Measurements from ENCODE around the gene LEP. TPM values are rescaled to one million over a fixed set of nuclear protein-coding genes. Genes with fewer than 3 reads are reported as not detected.
"Not testable (repeated sequence)": the region's sequence is repeated elsewhere in the genome, so short reads cannot be mapped to it uniquely, and the experiment has no call there.

The LEP gene
- polyA plus RNA-seq, 12 donors: 0.04 to 0.88 (median 0.10) TPM; not detected in 6

DNA sequence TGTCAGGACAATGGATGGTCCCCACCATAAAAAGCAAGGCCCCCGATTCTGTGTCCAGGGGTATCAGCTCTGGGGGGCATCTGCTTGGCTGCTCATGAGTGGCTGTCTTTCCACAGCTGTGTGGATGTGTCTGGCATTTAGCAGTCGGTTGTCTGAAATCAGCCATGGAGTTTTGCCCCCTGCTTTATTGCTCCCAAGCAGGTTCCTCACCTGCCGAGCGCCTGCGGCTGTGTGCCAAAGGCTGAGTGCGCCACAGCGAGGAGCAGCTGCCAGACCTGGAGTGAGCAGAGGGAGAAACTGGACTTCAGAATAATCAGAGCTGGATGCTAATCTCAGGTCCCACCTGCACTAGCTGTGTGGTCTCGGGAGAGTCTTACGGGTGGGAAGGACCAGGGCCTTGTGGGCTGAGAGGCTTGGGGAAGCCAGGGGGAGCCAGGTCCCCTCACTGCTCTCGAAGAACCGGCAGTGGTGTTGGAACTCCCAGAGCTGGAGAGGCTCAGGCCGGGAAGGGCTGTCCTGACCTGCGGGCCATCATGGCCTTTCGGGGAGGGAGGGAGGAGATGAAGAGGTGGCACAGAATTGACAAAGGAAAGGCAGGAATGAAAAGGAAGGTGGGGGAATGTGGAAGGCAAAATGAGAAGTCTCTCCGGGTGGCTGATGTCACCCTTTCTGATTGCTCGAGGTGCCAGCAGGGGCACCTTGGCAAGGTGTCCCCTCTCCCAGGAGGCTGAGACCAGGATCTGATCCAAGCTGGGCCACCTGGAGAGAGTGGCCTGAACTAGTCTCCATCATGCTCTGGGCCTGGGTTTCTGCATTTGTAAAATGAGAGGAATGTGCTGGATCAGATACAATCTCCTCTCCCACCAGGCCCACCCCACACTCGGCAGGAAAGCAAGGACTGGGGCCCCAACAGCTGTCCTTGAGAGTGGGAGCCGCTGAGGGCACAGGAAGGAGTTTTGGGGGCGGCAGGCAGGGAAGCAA is 30.2 kb upstream of the LEP start:
- no peak for DNase-seq

DNA sequence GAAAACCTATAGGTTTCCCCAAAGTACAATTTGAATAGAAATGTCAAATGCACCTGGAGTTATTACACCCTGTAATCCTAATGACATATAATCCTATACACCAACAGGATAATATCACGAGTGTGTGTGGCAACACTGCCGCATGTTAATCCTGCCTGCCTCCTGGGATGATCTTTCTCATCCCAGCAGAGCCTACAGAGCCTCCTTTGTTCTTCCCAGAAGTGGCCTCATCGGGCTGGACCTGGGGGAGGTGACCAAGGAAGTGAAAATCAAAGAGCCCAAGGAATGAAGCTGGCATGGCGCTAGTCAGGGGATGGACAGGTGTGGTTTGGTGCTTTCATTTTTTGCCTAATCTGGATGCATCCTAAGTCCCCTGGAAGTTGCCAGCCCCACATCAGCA is 29.5 kb upstream of the LEP start:
- DNase-seq: no peak

DNA sequence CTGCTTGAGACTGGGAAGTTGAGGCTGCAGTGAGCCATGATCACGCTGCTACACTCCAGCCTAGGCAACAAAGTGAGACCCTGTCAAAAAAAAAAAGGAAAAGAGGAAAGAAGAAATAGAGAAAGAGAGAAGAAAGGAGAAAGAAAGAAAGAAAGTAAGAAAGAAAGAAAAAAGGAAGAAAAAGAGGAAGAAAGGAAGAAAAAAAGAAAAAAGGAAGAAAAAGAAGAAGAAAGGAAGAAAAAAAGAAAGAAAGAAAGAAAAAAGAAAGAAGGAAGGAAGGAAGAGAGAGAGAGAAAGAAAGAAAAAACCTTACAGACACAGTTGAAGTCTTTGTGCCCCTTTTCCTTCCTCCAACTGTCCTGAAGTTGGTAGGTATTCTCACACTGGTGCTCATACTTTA is 26.6 kb upstream of the LEP start:
- DNase-seq: no peak

DNA sequence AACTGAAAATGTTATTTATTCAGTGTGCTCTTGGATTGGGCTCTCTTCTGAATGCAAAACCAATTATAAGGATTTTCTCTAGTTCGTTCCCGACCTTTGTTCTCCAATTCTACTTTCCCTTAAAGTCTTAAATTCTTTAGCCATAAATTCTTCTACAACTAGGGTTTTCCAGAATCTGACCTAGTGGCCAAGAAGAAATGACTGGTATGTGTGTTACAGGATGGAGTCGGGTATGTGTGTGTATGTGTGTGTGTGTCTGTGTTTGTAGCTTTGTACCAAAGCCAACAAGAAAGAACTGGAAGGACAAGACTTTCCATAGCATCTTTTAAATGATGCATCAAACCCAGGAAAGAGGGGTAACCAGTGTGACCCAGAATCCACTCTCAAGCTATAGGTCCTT is 25.8 kb upstream of the LEP start:
- no peak for DNase-seq

DNA sequence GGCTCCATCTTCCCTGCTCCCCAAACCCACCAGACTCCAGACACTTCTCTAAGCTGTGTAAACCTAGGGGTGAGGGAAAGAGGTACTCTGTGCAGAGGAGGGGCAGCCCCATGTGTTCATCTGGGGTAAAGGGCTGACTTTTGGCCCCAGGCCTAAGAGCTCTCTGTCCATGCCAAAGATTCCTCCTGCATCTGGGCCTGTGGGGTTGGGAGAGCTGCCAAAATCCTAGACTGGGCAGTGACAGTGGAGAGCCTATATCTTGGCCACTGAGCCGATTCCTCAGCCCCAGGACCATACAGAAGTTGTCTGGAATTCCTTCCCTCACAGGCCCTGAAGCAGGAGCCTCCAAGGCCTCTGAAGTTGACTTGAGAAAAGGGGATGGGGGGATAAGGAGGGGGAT is 25.3 kb upstream of the LEP start:
- no peak for DNase-seq

DNA sequence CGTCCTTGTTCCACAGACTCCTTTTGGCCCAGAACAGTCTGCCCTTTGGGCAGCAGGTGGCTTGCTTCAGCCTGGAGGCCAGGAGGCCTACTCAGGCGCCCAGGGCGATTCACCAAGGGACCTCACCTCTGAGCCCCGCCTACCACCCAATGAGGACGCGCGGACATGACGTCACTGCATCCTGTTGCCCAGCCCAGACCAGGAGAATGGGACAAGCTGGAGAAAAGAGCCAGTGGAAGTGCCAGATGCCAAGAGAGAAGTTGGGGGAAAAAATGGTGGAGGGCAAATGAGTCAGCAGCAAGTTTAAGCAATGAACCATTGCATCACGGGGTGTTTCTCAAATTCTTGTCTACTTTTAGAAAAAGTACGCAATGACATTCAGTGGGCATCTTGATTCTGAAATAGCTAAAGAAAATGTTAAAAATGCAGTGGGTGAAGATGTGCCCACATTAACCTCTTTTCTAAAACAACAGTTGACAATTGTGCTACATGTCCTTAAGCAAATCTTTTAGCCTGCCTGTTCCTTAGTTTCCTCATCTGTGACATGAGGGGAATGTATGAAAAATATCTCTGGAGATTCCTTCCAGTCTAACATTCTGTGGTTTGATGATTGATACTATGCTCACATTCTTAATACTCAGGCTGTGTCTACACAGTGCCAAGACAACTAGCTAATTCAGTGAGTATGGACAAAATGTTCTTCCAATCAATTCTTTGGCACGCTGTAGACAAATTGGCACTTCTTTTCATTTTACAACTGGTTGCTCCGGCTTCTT is 23.9 kb upstream of the LEP start:
- no peak for DNase-seq

DNA sequence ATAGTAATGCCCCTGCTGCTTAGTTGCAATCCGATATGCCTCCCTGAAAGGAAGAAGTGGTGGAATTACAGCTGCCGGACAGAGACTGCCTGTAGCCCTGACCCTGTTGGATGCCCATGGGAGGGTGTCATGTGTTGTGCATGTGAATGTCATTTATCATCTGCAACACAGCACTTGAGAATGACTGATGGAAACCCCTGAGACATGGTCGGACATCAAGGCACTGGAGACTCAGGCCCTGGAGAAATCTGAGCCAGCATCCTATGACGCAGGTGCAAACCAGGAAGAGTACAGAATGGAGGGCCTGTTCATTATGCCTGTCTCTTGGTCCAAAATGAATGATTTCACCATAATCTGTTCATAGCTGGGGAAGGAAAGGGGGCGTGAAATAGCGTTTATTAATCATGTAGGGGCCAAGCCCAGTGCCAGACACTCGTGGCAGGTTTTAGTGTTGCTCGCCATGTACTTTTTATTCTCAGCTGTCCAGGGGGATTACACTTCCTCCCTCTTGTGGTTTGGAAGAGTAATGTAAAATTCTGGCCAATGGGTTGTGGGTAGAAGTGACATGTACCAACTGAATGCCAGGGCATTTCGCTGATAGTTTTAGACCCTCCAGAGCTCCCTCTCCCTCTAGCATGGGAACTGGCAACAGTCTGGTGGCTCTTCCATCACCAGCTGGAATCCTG is 23.0 kb upstream of the LEP start:
- DNase-seq: no peak

DNA sequence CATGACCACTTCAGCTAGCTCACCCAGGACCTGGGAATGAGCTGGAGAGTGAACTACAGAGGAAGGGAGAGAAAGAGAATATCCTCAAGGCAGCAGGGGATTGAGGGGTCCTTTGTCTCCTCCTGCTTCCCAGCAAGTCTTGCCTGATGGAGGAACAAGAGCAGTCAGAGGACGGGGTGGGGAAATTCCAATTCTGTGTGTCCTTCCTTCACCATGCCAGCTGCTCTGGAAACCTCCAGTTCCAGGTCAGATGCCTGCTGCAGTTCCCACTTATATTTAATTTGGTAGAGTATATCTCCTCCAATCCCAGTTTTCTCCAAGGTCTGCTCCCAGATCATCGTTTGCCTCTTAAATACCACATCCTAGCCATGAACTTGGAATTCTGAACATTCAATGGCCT is 21.4 kb upstream of the LEP start:
- no peak for DNase-seq

DNA sequence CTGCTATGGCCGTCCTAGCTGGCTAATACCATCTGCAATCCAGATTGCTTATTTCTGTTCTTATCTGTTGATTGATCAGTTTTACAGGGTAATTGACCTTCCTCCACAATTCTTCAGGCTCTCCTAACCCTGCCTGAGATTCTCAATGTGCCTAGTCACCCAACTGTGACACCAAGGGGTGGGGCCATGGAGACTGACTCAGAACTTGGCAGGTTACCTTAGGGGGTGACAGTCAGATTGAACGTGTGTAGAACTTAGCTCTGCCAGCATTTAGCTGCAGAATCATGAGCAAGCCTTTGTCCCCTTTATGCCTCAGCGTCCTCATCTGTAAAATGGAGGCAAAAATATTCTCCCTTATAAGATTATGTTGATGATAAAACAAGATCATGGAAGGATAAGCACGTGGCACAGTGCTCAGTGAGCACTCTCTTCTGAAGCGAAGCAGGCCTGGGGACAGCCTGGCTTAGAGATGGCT is 19.1 kb upstream of the LEP start:
- no peak for DNase-seq

DNA sequence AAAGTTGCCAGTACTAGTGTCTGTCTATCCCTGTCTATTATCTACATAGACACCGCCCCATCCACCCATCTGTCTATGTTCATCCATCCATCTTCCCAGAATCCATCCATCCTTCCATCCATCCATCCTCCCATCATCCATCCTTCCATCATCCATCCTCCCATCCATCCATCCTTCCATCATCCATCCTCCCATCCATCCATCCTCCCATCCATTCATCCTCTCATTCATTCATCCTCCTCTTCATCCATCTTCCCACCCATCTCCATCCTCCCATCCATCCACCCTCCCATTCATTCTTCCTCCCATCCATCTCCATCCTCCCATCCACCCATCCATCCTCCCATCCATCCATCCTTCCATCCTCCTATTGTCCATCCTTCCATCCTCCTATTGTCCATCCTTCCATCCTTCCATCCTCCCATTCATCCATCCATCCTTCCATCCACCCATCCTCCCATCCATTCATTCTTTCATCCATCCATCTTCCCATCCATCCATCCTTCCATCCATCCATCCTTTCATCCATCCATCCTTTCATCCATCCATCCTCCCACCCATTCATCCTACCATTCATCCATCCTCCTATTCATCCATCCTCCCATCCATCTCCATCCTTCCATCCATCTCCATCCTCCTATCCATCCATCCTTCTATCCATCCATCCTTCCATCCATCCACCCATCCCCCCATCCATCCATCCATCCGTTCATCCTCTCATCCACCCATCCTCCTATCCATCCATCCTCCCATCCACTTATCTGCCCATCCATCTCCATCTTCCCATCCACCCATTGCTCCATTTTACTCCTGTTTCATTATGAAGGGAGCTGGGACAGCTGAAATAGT is 14.7 kb upstream of the LEP start:
- DNase-seq: no peak

DNA sequence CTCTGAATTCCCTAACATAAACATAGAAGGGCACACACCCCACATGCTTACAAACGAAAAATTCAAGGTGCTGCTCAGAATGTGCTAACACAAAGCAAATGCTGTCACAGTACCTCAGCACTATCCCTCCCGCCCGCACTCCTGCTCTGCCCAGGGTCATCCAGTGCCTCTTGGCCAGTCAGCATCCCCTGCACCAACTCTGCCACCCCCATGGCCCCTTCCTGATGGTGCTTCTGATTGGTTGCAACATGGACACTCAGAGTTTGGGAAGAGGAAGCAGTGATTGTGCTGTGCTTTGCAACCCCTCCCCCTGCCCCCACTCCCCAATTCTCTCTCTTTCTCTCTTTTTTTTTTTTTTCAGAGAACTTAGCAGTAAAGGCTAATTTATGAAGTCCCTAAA is 13.8 kb upstream of the LEP start:
- DNase-seq: no peak

DNA sequence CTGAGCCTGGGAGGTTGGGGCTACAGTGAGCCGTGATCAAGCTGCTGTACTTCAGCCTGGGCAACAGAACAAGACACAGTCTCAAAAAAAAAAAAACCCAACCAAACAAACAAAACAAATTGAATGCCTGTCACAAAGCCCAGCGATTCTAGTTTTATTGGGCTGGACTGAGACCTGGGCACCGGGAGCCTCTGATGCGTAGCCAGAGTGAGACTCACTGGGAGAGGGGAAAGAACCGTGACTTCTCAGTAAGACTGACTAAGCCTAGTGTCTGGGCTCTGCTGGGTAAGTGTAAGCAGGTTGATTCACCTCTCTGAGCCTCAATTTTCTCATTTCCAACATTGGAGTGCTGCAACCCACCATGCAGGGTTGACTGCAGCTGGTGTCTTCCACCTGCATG is 10.1 kb upstream of the LEP start:
- no peak for DNase-seq

DNA sequence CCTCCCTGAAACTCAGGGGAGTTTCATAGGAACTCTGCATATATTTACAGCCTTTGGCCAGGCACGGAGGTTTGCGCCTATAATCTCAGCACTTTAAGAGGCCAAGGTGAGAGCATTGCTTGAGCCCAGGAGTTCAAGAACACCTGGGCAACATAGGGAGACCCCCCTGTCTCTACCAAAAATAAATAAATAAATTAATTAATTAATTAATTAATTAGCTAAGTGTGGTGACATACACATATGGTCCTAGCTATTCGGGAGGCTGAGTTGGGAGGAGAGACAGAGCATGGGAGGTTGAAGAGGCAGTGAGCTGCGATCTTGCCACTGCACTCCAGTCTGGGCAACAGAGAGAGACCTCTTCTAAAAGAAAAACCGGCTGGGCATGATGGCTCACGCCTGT is 9.4 kb upstream of the LEP start:
- no peak for DNase-seq

DNA sequence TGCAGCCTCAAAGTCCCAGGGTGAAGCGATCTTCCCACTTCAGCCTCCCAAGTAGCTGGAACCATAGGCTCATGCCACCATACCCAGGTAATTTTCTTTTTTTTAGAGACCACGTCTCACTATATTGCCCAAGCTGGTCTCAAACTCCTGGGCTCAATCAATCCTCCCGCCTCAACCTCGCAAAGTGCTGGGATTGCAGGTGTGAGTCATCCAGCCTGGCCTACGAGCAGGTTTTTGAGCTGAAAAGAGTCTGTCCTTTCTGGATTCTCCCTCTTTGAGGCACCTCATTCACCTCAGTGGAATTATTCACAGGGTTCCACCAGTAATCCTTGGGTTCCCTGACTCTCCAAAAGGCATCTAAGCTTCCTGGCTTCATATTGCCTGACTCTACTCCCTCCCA is 7.6 kb upstream of the LEP start:
- DNase-seq: no peak

DNA sequence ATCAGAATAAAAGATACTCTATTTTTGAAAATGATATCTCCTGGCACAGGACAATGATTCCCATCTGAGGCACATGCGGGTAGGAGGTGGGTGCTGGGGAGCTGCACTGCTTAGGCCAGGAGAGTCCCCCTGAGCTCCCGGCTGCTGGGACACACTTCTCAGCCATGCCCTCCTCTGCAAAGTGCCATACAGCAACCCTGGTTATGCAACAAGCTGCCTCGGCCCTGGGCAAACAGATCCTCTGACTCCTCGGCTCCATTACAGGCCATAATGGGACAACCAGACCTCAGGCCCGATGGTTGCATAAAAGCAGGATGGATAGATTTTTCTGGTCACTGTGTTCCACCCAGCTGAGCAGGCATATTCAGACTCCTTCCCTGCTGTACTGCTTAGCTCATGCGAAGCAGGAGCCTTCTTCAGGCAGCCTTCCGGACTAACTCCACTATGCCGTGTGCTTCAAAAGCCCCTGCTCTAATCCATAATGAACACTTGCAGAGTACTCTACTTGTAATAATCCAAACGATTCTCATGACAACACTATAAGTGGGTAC is 6.5 kb upstream of the LEP start:
- DNase-seq: no peak

DNA sequence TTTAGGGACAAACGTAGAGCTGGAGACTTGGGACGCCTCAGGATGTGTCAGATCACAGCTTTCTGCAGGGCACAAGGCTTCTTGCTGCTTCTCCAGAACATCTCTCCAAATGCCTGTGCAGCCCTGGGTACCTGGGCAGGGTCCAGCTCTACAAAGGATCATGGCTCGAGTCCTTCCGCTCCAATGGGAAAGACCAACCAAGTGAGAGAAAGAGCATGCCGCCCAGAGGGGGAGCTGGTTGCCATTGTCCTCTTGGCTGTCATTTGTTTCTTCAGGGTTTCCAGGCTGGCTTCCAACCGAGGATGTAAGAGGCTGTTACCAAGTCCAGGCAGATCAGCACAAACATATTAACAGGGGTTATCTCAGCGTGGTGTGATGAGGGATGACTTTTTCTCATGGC is 5.6 kb upstream of the LEP start:
- DNase-seq: no peak

DNA sequence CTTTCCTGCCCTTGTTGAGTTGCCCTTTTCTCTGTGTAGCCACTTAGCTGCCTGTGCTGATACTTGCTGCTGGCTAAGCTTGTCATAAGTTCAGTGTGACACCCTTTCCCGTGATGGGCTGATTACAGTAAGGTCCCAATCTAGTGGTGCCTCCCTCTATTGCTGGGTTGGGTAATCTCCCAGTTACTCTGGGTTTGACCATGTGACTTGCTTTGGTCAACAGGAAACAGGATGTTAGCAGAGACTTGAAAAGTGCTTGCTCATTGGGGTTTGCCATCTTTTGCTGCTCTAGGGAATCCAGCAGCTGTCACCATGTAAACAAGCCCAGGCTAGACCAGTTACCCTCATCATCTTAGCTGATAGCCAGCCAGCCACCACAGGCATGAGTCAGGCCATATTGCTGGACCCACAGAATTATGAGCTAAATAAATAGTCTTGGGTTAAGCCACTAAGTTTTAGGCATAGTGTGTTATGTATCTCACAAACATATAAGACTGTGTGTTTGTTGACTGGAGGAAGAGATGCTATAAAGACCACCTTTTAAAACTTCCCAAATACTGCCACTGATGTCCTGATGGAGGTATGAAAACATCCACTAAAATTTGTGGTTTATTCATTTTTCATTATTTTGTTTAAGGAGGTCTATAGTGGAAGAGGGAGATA is 4.0 kb upstream of the LEP start:
- no peak for DNase-seq

DNA sequence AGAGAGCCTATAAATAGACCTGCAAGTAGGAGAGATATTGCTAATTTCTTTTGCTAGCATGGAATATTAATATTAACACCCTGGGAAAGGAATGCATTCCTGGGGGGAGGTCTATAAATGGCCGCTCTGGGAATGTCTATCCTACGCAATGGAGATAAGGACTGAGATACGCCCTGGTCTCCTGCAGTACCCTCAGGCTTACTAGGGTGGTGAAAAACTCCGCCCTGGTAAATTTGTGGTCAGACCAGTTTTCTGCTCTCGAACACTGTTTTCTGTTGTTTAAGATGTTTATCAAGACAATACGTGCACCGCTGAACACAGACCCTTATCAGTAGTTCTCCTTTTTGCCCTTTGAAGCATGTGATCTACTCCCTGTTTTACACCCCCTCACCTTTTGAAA is 1.9 kb upstream of the LEP start:
- DNase-seq: not testable (repeated sequence)

DNA sequence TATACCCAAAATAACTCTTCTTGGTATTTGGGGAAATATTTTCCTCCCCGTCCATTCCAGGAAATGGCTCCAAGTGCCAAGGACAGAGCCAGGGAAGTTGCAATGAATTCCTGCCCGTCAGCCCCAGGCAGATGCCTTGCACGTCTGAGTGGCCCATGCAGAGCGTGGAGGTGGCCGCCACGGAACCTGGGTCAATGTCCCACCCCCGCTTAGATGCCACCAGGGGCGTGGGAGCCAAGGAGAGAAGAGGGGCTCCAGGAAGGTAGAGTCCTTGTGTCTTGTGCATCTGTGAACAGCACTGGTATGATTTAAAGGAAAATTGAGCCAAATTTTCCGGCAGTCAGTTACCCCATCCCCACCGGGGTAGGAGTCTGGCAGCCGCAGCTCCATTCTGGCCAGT is 1.6 kb downstream of the LEP start:
- DNase-seq: no peak

DNA sequence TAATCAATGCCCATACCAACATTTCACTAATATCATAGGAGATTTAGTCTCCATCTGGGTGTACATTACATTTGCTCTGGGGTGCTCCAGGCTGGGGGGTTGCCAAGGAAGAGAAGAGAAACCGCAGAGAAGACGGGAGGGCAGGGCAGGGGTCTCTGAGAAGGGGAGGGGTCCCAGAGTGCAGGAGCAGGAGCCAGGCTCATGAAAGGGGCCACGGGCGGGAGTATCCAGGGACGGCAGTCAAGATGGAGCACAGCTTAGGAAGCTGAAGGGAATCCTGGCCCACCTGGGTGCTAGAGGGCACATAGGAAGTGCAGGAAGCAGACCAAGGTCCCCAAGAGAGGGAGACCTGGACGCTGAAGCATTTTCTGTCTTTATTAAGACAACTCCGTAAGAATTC is 2.2 kb downstream of the LEP start:
- no peak for DNase-seq

DNA sequence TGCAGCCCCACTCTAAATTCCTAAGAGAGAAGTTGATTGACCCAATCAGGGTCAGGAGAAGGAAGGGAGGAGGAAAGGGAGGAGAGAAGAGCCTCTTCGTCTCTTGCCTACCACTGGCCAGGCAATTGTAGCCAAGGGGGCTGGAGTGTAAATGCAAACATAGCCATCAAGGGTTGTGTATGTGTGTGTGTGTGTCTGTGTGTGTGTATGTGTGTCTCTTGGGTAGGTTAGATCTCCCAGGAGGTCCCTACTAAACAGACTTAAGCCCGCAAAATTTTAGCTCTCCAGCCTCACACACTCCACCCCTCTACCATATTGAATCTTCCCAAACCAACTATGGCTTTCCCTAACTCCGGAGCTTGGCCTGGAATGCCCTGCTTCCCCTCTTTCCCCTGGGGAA is 3.8 kb downstream of the LEP start:
- DNase-seq: no peak
